CD14-positive monocyte (primary cell): ENCODE data around the gene ATG16L2. TPM values are rescaled to one million over a fixed set of nuclear protein-coding genes. Genes with fewer than 3 reads are reported as not detected.

Experiments
- DNase-seq, 3 donors: peaks; one replicate each; pipeline ENCODE4 v3.0.0-alpha.2; 2011 to 2022
- H2AFZ ChIP-seq: 2 replicates; pipeline ENCODE4 v1.6.0; 2012; ENCODE audit warnings: mild to moderate bottlenecking, low read depth, low read length, inconsistent platforms; ENCODE audit not compliant: insufficient read depth, poor library complexity, severe bottlenecking
- H3K27ac ChIP-seq, 2 donors: 1 replicate in 1 of 2; 2 replicates in 1 of 2; pipeline ENCODE4 v1.5.1; 2012 to 2013; ENCODE audit warnings: low read length in 2 of 2, control low read depth in 1 of 2, inconsistent platforms in 1 of 2, low read depth in 1 of 2, mild to moderate bottlenecking in 1 of 2
- H3K27me3 ChIP-seq, 2 donors: one replicate each; pipeline versions ENCODE4 v1.6.0 to v1.6.1; 2011 to 2013; ENCODE audit warnings: low read length in 2 of 2; ENCODE audit not compliant: control insufficient read depth in 2 of 2, insufficient read depth in 2 of 2
- H3K36me3 ChIP-seq, 2 donors: replicated peaks in 1 of 2; 1 replicate in 1 of 2; 2 replicates in 1 of 2; pipeline versions ENCODE4 v1.5.1 to v1.6.1; 2012 to 2013; ENCODE audit warnings: low read length in 2 of 2, control low read depth in 1 of 2, inconsistent platforms in 1 of 2, mild to moderate bottlenecking in 1 of 2; ENCODE audit not compliant: insufficient read depth in 2 of 2, control insufficient read depth in 1 of 2
- H3K4me1 ChIP-seq, 2 donors: 1 replicate in 1 of 2; 2 replicates in 1 of 2; pipeline versions ENCODE4 v1.5.1 to v1.6.1; 2012 to 2013; ENCODE audit warnings: low read length in 2 of 2, control low read depth in 1 of 2, inconsistent platforms in 1 of 2, mild to moderate bottlenecking in 1 of 2, moderate library complexity in 1 of 2; ENCODE audit not compliant: insufficient read depth in 2 of 2, control insufficient read depth in 1 of 2
- H3K4me2 ChIP-seq: replicated peaks from 2 replicates; pipeline ENCODE3; 2012; ENCODE audit warnings: low read length, moderate library complexity, mild to moderate bottlenecking; ENCODE audit not compliant: poor library complexity, severe bottlenecking; ENCODE audit errors: extremely low read depth
- H3K4me3 ChIP-seq, 3 experiments: fragments of 200-600 bp in 1 of 3; sonication (generic) in 1 of 3; replicated peaks in 1 of 3; 1 replicate in 2 of 3; 2 replicates in 1 of 3; pipeline ENCODE4 v1.5.1; 2011 to 2013; ENCODE audit warnings: low read length in 3 of 3, mild to moderate bottlenecking in 3 of 3, control low read depth in 2 of 3, low read depth in 2 of 3, inconsistent platforms in 1 of 3, moderate library complexity in 1 of 3
- H3K79me2 ChIP-seq: 2 replicates; pipeline ENCODE4 v1.6.0; 2012; ENCODE audit warnings: mild to moderate bottlenecking, control low read depth, inconsistent platforms, low read length, moderate library complexity; ENCODE audit not compliant: insufficient read depth
- H3K9ac ChIP-seq: 2 replicates; pipeline ENCODE4 v1.6.0; 2017; ENCODE audit warnings: low read length, mild to moderate bottlenecking; ENCODE audit not compliant: insufficient read depth, poor library complexity, severe bottlenecking
- H3K9me3 ChIP-seq, 2 donors: replicated peaks in 1 of 2; 1 replicate in 1 of 2; 2 replicates in 1 of 2; pipeline versions ENCODE4 v1.5.1 to v1.6.1; 2012 to 2013; ENCODE audit warnings: low read length in 2 of 2, control low read depth in 1 of 2; ENCODE audit not compliant: control insufficient read depth in 1 of 2, insufficient read depth in 1 of 2
- H4K20me1 ChIP-seq: 2 replicates; pipeline ENCODE4 v1.6.0; 2012; ENCODE audit warnings: mild to moderate bottlenecking, low read length, control low read depth, moderate library complexity; ENCODE audit not compliant: insufficient read depth
- H3K27ac Mint-ChIP-seq, 7 donors: one replicate each; pipeline ENCODE4 v1.8.0; 2020; ENCODE audit warnings: mild to moderate bottlenecking in 7 of 7, mixed read lengths in 7 of 7, moderate library complexity in 6 of 7, inconsistent platforms in 2 of 7
- H3K27me3 Mint-ChIP-seq, 3 donors: one replicate each; pipeline ENCODE4 v1.8.0; 2021 to 2022; ENCODE audit warnings: low read depth in 3 of 3, mild to moderate bottlenecking in 3 of 3, mixed read lengths in 3 of 3, moderate library complexity in 3 of 3, inconsistent platforms in 1 of 3
- H3K36me3 Mint-ChIP-seq, 2 donors: one replicate each; pipeline ENCODE4 v1.8.0; 2020; ENCODE audit warnings: mixed read lengths in 2 of 2, inconsistent platforms in 1 of 2, mild to moderate bottlenecking in 1 of 2
- H3K4me1 Mint-ChIP-seq: one replicate; pipeline ENCODE4 v1.8.0; 2020; ENCODE audit warnings: mild to moderate bottlenecking, mixed read lengths
- H3K4me3 Mint-ChIP-seq, 2 donors: one replicate each; pipeline ENCODE4 v1.8.0; 2020; ENCODE audit warnings: mild to moderate bottlenecking in 2 of 2, mixed read lengths in 2 of 2, moderate library complexity in 1 of 2
- H3K9me3 Mint-ChIP-seq, 7 donors: one replicate each; pipeline ENCODE4 v1.8.0; 2020 to 2022; ENCODE audit warnings: mixed read lengths in 7 of 7, mild to moderate bottlenecking in 6 of 7, moderate library complexity in 6 of 7, inconsistent platforms in 2 of 7
- CTCF ChIP-seq: fragments of 200-600 bp; IDR thresholded peaks from one replicate; pipeline ENCODE4 v1.8.0; 2022; ENCODE audit warnings: antibody characterized with exemption, mild to moderate bottlenecking
- WGBS: methylation state at CpG from one replicate; pipeline ENCODE4 v1.1.5; 2013; ENCODE audit warnings: missing lambda C conversion rate; ENCODE audit not compliant: insufficient coverage; 5-methylcytosine and 5-hydroxymethylcytosine counted together
- intact Hi-C, 2 donors: fragments of 100-400 bp; cut with micrococcal nuclease; formaldehyde crosslinking; loops; one replicate each; pipeline versions ENCODE4 v1.15.0 to v1.15.1; 2023
- polyA plus RNA-seq, 3 donors: library from polyadenylated mRNA; depleted of rRNA in 1 of 3; unstranded in 2 of 3; stranded (reverse) in 1 of 3; fragments of 300-500 nt in 2 of 3; fragments of >200 nt in 1 of 3; fragmentation: Illumina TruSeq in 2 of 3; gene quantifications; 1 replicate in 2 of 3; 2 replicates in 1 of 3; pipeline ENCODE4 v1.2.3, GENCODE V29; 2012 to 2021

The ATG16L2 gene
- polyA plus RNA-seq, 3 donors, result 36.9 to 975 (median 46.8) TPM

DNA sequence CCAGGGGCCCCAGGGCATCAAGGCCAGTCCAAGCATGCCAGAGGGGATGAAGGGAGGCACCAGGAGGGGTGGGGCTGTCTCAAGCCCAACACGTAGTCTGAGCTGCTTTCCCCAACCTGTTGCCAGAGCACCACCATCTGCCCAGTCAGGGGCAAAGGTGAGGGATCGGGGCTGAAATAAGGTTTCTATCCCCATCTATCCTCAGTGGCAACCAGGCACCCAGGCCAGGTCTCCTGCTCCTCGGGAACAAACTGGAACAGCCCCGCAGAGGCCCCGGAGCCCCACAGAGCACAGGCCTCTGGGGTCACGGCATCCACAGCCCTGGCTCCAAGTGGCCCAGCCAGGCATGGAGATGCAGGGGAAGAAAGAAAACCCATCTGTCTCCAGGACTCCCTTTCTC lies 39.7 kb upstream of the ATG16L2 start:
- Histone ChIP-seq H3K9me3 (no peaks in the 10 kb centered on the region), H3K36me3 (no peaks in the 10 kb centered on the region), H3K9ac (no peak overlapping the region), H3K27ac (no peak overlapping the region), H3K27me3 (peaks cover 0 to 1% of the 10 kb centered on the region in 2 donors), H3K79me2 (no peaks in the 10 kb centered on the region), H2AFZ (no peak overlapping the region), H3K4me3 (no peak overlapping the region), H4K20me1 (peaks cover 3% of the 10 kb centered on the region), H3K4me2 (no peak overlapping the region), H3K4me1 (peaks cover 14 to 16% of the 10 kb centered on the region in 2 donors)
- H3K9me3 Mint-ChIP-seq, result peaks cover 0 to 2% (median 0%) of the 10 kb centered on the region in 7 donors
- H3K27me3 Mint-ChIP-seq, result peaks cover 6 to 11% (median 10%) of the 10 kb centered on the region in 3 donors
- no peak overlapping the region for H3K4me3 Mint-ChIP-seq
- WGBS, result 100% methylated on average over 1 of the region's 6 CpGs
- H3K36me3 Mint-ChIP-seq, result peaks cover 2 to 11% of the 10 kb centered on the region in 2 donors
- no peak for TF ChIP-seq CTCF
- peaks cover 19% of the 10 kb centered on the region for H3K4me1 Mint-ChIP-seq
- intact Hi-C loops, result no loop called here
- no peak for DNase-seq
- H3K27ac Mint-ChIP-seq, result peak overlapping the region in 1 of 7 donors; percentile 77

DNA sequence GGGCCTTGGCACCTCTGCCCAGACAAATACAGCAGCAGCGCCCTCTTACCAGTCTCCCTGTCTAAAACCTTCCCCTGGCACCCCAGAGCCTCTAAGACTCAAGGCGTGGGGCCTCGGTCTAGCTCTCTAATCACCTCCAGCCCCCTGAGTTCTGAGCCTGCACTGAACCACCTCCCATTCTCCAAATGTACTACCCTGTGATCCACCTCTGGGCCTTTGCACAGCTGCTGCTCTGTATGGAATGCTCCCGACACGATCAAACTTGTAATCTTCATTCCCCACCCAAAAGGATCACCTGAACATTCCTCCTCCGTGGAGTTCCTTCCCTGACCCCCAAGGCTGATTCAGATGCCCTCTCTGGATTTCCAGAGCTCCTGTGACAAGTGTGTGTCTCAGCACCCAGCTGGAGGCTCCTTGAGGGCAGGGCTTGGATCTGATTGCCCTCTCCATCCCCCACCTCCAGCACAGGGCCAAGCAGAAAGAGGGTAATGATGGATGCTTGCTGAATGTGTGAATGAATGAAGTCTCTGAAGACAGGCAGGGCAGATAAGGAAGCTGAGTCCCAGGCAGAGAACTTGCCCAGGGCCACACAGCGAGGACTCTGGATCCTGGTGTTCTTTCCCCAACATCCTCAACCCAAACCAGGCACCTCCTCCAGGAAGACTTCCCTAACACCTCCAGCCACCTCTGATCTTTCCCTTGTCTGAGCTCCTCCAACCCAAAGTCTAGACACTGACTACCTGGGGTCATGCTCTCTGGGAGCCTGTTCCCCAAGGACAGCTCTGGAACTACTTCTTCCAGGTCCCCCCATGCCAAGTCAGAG lies 38.7 kb upstream of the ATG16L2 start:
- peak overlapping the region in 2 of 7 donors; percentile 44 to 56 for H3K27ac Mint-ChIP-seq
- no peak overlapping the region for H3K27ac ChIP-seq

More for the DNA sequence above, 38.7 kb upstream of the ATG16L2 start:
- no peak for TF ChIP-seq CTCF
- Mint-ChIP-seq H3K4me3 (peak overlapping the region in 1 of 2 donors; percentile 43), H3K4me1 (peaks cover 28% of the 10 kb centered on the region), H3K27me3 (peaks cover 15 to 21% (median 19%) of the 10 kb centered on the region in 3 donors), H3K36me3 (peaks cover 4 to 17% of the 10 kb centered on the region in 2 donors), H3K9me3 (peaks cover 0 to 2% (median 0%) of the 10 kb centered on the region in 7 donors)
- H3K9ac ChIP-seq, result no peak overlapping the region
- WGBS, result 93% methylated on average over 6 of the region's 7 CpGs
- H3K79me2 ChIP-seq, result no peaks in the 10 kb centered on the region
- no peak for DNase-seq
- peaks cover 14 to 21% of the 10 kb centered on the region in 2 donors for H3K4me1 ChIP-seq
- no peak overlapping the region for H2AFZ ChIP-seq
- H3K9me3 ChIP-seq, result no peaks in the 10 kb centered on the region
- H4K20me1 ChIP-seq, result peaks cover 10% of the 10 kb centered on the region
- H3K36me3 ChIP-seq, result no peaks in the 10 kb centered on the region
- no peak overlapping the region for H3K4me2 ChIP-seq
- H3K27me3 ChIP-seq, result peaks cover 0 to 11% of the 10 kb centered on the region in 2 donors
- no peak overlapping the region for H3K4me3 ChIP-seq
- intact Hi-C loops, result no loop called here
